Endothelial cell of umbilical vein (primary cell): ENCODE measurements around the gene NTS. TPM values are rescaled to one million over a fixed set of nuclear protein-coding genes. Genes with fewer than 3 reads are reported as not detected.

Experiments used
- BruUV-seq: library from RNA; stranded (reverse); fragments of 400-500 nt; replicated peaks from 2 replicates; lab custom pipeline; 2021; lab: Mats Ljungman, UMichigan
- CTCF ChIA-PET: fragments of 300-600, 350-600 bp; sonication (Branson Sonifier 250); formaldehyde crosslinking; loops from one replicate; lab custom pipeline; 2021; ENCODE audit warnings: antibody characterized with exemption, inconsistent platforms; lab: Charles Lee
- POLR2A ChIA-PET: fragments of 300-600, 350-600 bp; sonication (Branson Sonifier 250); formaldehyde crosslinking; loops from one replicate; lab custom pipeline; 2021; ENCODE audit warnings: antibody characterized with exemption, inconsistent platforms; lab: Charles Lee
- DNase-seq: peaks from one replicate; pipeline ENCODE4 v3.0.0-alpha.2; 2011; ENCODE audit warnings: low read depth, low spot score
- FAIRE-seq: peaks from 2 replicates; lab custom pipeline; 2011; peaks lifted over from hg19 to GRCh38; lab: Jason Lieb, UNC
- H2AFZ ChIP-seq: 2 replicates; pipeline ENCODE4 v1.6.0; 2012; ENCODE audit warnings: low read depth, low read length, control low read depth, inconsistent platforms
- H3K27ac ChIP-seq: 2 replicates; pipeline ENCODE4 v1.5.1; 2011; ENCODE audit warnings: low read depth, mild to moderate bottlenecking, control low read depth, low read length, moderate library complexity; ENCODE audit not compliant: insufficient read depth
- H3K27me3 ChIP-seq, 2 experiments: 2 replicates each; pipeline versions ENCODE4 v1.6.0 to v1.6.1; 2011; ENCODE audit warnings: low read length in 2 of 2, mixed read lengths in 1 of 2; ENCODE audit not compliant: control insufficient read depth in 2 of 2, insufficient read depth in 2 of 2
- H3K36me3 ChIP-seq, 2 experiments: 2 replicates in 1 of 2; 3 replicates in 1 of 2; pipeline ENCODE4 v1.5.1; 2011; ENCODE audit warnings: low read length in 2 of 2, mild to moderate bottlenecking in 1 of 2, moderate library complexity in 1 of 2; ENCODE audit not compliant: control insufficient read depth in 2 of 2, insufficient read depth in 2 of 2; ENCODE audit errors: extremely low read depth in 1 of 2
- H3K4me1 ChIP-seq: 3 replicates; pipeline ENCODE4 v1.5.1; 2011; ENCODE audit warnings: mild to moderate bottlenecking, low read length; ENCODE audit not compliant: control insufficient read depth, insufficient read depth; ENCODE audit errors: extremely low read depth
- H3K4me2 ChIP-seq: 2 replicates; pipeline ENCODE4 v1.6.1; 2011; ENCODE audit warnings: low read length, control low read depth, mixed read lengths; ENCODE audit not compliant: insufficient read depth
- H3K4me3 ChIP-seq, 3 experiments: fragments of 200-600 bp in 1 of 3; sonication (generic), shearing (Covaris generic) in 1 of 3; replicated peaks in 1 of 3; 2 replicates each; pipeline ENCODE4 v1.5.1; 2011 to 2016; ENCODE audit warnings: control low read depth in 3 of 3, low read length in 3 of 3, mild to moderate bottlenecking in 2 of 3, inconsistent platforms in 1 of 3, low read depth in 1 of 3, moderate library complexity in 1 of 3; ENCODE audit not compliant: insufficient read depth in 1 of 3
- H3K79me2 ChIP-seq: 2 replicates; pipeline ENCODE4 v1.6.0; 2012; ENCODE audit warnings: low read length, inconsistent platforms; ENCODE audit not compliant: control insufficient read depth, insufficient read depth
- H3K9ac ChIP-seq: replicated peaks from 2 replicates; pipeline ENCODE3; 2011; ENCODE audit warnings: low read length, control low read depth; ENCODE audit not compliant: insufficient read depth; ENCODE audit errors: extremely low read depth
- H3K9me1 ChIP-seq: replicated peaks from 3 replicates; pipeline ENCODE4 v1.6.0; 2011; ENCODE audit warnings: mild to moderate bottlenecking, low read length; ENCODE audit not compliant: control insufficient read depth, insufficient read depth; ENCODE audit errors: extremely low read depth
- H3K9me3 ChIP-seq: replicated peaks from 2 replicates; pipeline ENCODE4 v1.5.1; 2012; ENCODE audit warnings: low read length, inconsistent platforms; ENCODE audit not compliant: control insufficient read depth, insufficient read depth
- H4K20me1 ChIP-seq: replicated peaks from 2 replicates; pipeline ENCODE3; 2011; ENCODE audit warnings: mild to moderate bottlenecking, low read length; ENCODE audit not compliant: control insufficient read depth, insufficient read depth; ENCODE audit errors: extremely low read depth
- EZH2 ChIP-seq: IDR thresholded peaks from 2 replicates; pipeline ENCODE4 v1.6.1; 2012; ENCODE audit warnings: borderline replicate concordance, low read depth, mild to moderate bottlenecking, moderate library complexity, low read length, inconsistent platforms; ENCODE audit not compliant: severe bottlenecking
- FOS ChIP-seq: IDR thresholded peaks from 2 replicates; pipeline ENCODE4 v1.6.1; 2011; ENCODE audit warnings: mild to moderate bottlenecking, low read length, moderate library complexity, borderline replicate concordance; ENCODE audit not compliant: insufficient read depth
- GATA2 ChIP-seq: IDR thresholded peaks from 2 replicates; pipeline ENCODE4 v1.7.0; 2011; ENCODE audit warnings: low read depth, mild to moderate bottlenecking, moderate library complexity, mixed read lengths, low read length; ENCODE audit not compliant: insufficient read length, insufficient read depth
- JUN ChIP-seq: IDR thresholded peaks from 2 replicates; pipeline ENCODE4 v1.6.1; 2011; ENCODE audit warnings: borderline replicate concordance, low read depth; ENCODE audit not compliant: insufficient read length, insufficient read depth
- MAX ChIP-seq: IDR thresholded peaks from 2 replicates; pipeline ENCODE4 v1.6.1; 2011; ENCODE audit not compliant: insufficient read depth, insufficient read length
- MYC ChIP-seq: IDR thresholded peaks from one replicate; pipeline ENCODE4 v1.6.1; 2011; ENCODE audit warnings: mild to moderate bottlenecking, low read depth, low read length
- POLR2A ChIP-seq: IDR thresholded peaks from 2 replicates; pipeline ENCODE4 v1.6.1; 2012; ENCODE audit warnings: low read depth, mild to moderate bottlenecking, control low read depth, low read length
- POLR2AphosphoS5 ChIP-seq: IDR thresholded peaks from 2 replicates; pipeline ENCODE4 v1.6.1; 2012; ENCODE audit warnings: low read depth, mild to moderate bottlenecking, control low read depth, low read length, moderate library complexity; ENCODE audit not compliant: insufficient read depth
- dilution Hi-C: fragments of 300-500 bp; cut with MboI; formaldehyde crosslinking; loops from one replicate; pipeline ENCODE4 v1.15.0; 2019; ENCODE audit warnings: low sequenced_read_pairs; ENCODE audit not compliant: extremely low pct_ligation_motif_present
- intact Hi-C: fragments of 100-400 bp; cut with micrococcal nuclease; formaldehyde crosslinking; loops from one replicate; pipeline ENCODE4 v1.10.0; 2022
- polyA plus RNA-seq, 4 experiments: library from polyadenylated mRNA; depleted of rRNA in 3 of 4; stranded (reverse) in 3 of 4; unstranded in 1 of 4; fragments of >200 nt; gene quantifications; 2 replicates each; pipeline versions ENCODE4 v1.2.1 to v1.2.3, GENCODE V29; 2011 to 2012; ENCODE audit warnings: missing spikeins in 1 of 4
- total RNA-seq: library from RNA; stranded (reverse); gene quantifications from 2 replicates; pipeline ENCODE4 v1.2.3, GENCODE V29; 2021
- TF ChIP-seq, protein P1 (sequence below), 2 donors: IDR thresholded peaks; 1 replicate in 1 of 2; 2 replicates in 1 of 2; pipeline ENCODE4 v1.5.1; 2011; ENCODE audit warnings: low read length in 2 of 2, mild to moderate bottlenecking in 2 of 2, moderate library complexity in 2 of 2, control low read depth in 1 of 2, inconsistent platforms in 1 of 2, low read depth in 1 of 2; ENCODE audit not compliant: insufficient read depth in 1 of 2; ENCODE audit errors: extremely low read depth in 1 of 2

Gene NTS
- total and polyA plus RNA-seq, 2 donors (not counting 3 experiments of a cell fraction or from before 2014, with no cell fraction given), result not detected

- intact Hi-C loops, result no loop called here
- Histone ChIP-seq H3K36me3 (no peaks in the 10 kb centered on the region), H3K27ac (no peak overlapping the region), H3K4me2 (no peak overlapping the region), H2AFZ (no peak overlapping the region), H3K4me1 (no peaks in the 10 kb centered on the region), H3K27me3 (no peaks in the 10 kb centered on the region), H4K20me1 (no peaks in the 10 kb centered on the region), H3K9me3 (no peaks in the 10 kb centered on the region), H3K4me3 (no peak overlapping the region), H3K9ac (no peak overlapping the region), H3K9me1 (no peaks in the 10 kb centered on the region), H3K79me2 (no peaks in the 10 kb centered on the region)
- dilution Hi-C loops, result no loop called here
- BruUV-seq, result no TSS peak
- FAIRE-seq (no peak), DNase-seq (no peak)
- POLR2A ChIA-PET, result no interaction called here
- CTCF ChIA-PET, result interaction anchor here (0.7 to 2.2 kb wide), 4 partner anchors 11 to 23 kb away, joined by 3 to 6 read pairs (median 4); no protein-coding TSS in a partner anchor
- TF ChIP-seq EZH2 (no peak), JUN (no peak), MAX (no peak), GATA2 (no peak), MYC (no peak), POLR2AphosphoS5 (no peak), FOS (no peak), POLR2A (no peak)
- TF ChIP-seq, protein P1, sequence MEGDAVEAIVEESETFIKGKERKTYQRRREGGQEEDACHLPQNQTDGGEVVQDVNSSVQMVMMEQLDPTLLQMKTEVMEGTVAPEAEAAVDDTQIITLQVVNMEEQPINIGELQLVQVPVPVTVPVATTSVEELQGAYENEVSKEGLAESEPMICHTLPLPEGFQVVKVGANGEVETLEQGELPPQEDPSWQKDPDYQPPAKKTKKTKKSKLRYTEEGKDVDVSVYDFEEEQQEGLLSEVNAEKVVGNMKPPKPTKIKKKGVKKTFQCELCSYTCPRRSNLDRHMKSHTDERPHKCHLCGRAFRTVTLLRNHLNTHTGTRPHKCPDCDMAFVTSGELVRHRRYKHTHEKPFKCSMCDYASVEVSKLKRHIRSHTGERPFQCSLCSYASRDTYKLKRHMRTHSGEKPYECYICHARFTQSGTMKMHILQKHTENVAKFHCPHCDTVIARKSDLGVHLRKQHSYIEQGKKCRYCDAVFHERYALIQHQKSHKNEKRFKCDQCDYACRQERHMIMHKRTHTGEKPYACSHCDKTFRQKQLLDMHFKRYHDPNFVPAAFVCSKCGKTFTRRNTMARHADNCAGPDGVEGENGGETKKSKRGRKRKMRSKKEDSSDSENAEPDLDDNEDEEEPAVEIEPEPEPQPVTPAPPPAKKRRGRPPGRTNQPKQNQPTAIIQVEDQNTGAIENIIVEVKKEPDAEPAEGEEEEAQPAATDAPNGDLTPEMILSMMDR (IDR thresholded peaks at IDR 0.05; ENCODE audit: extremely low read depth in 1 of 2, insufficient read depth in 1 of 2, low read depth in 1 of 2, low read length in 2 of 2), result no peak
Observed at GRCh38 chr12:85843606-85844310, 30.3 kb upstream of the NTS start.
